GM13976 (cell line): ENCODE data around the gene ZNF556.

Source experiments
- DNase-seq: peaks from one replicate; pipeline ENCODE4 v3.0.0; 2012; ENCODE audit warnings: low spot score
- in situ Hi-C: fragments of 300-500 bp; cut with MboI; formaldehyde crosslinking; loops from one replicate; pipeline ENCODE4 v1.12.0; 2022; ENCODE audit warnings: low sequenced_read_pairs, mixed read lengths, inconsistent platforms; ENCODE audit not compliant: unreplicated experiment
- TF ChIP-seq, protein P1 (sequence below): IDR thresholded peaks from 2 replicates; pipeline ENCODE4 v1.5.1; 2012; ENCODE audit warnings: borderline replicate concordance, mild to moderate bottlenecking; ENCODE audit not compliant: insufficient read depth; ENCODE audit errors: extremely low read depth, missing control alignments, control extremely low read depth

The ZNF556 gene

DNA sequence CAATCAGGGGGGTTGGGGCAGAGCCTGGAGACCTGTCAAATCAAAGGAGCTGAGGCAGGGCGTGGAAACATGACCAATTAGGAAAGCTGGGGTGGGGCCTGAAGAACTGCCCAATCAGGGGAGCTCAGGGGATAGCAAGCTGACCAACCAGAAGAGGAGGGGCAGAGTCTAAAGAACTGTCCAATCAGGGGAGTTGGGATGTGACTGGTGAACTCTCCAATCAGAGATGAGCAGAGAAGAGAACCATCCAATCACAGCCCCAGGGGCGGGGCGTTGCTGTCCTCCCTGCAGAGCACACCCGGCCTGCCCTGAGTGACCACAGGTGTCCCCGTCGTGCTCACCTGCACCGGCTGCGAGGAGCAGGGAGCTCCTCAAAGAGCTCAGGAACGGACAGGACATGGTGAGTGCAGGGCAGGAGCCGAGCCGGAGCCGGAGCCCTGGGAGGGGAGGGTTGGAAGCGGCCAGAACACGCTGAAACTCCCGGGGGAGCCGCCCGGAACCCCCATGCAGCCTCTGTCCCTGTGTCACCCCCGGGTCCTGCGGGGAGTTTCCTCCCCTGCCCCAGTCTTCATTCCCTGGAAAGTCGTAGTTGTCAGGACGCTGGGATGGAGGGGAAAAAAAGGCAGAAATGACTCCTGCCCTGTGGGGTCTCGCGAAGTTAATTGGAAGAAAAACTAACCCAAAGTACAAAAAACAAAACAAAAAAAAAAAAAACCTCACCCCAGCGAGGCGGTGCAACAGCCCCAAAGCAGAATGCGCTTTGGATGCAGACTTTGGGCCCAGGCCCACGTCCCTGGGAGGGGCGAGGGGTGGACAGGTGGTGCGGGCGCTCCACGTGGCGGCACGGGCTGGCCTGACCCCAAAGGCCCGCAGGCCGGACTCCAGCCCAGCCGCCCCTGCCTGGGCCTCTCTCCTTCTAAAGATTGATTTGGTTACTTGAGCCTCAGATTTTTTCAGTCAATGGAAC is at the start of gene ZNF556:
Gene ZNF556, plus strand, starts transcription at position 311 of the 967 bp plus-strand sequence. Its CDS starts 87 bp downstream, at position 398.
- TF ChIP-seq, protein P1, sequence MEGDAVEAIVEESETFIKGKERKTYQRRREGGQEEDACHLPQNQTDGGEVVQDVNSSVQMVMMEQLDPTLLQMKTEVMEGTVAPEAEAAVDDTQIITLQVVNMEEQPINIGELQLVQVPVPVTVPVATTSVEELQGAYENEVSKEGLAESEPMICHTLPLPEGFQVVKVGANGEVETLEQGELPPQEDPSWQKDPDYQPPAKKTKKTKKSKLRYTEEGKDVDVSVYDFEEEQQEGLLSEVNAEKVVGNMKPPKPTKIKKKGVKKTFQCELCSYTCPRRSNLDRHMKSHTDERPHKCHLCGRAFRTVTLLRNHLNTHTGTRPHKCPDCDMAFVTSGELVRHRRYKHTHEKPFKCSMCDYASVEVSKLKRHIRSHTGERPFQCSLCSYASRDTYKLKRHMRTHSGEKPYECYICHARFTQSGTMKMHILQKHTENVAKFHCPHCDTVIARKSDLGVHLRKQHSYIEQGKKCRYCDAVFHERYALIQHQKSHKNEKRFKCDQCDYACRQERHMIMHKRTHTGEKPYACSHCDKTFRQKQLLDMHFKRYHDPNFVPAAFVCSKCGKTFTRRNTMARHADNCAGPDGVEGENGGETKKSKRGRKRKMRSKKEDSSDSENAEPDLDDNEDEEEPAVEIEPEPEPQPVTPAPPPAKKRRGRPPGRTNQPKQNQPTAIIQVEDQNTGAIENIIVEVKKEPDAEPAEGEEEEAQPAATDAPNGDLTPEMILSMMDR: no peak
- DNase-seq: peak; percentile 36
- in situ Hi-C loops: no loop called here

DNA sequence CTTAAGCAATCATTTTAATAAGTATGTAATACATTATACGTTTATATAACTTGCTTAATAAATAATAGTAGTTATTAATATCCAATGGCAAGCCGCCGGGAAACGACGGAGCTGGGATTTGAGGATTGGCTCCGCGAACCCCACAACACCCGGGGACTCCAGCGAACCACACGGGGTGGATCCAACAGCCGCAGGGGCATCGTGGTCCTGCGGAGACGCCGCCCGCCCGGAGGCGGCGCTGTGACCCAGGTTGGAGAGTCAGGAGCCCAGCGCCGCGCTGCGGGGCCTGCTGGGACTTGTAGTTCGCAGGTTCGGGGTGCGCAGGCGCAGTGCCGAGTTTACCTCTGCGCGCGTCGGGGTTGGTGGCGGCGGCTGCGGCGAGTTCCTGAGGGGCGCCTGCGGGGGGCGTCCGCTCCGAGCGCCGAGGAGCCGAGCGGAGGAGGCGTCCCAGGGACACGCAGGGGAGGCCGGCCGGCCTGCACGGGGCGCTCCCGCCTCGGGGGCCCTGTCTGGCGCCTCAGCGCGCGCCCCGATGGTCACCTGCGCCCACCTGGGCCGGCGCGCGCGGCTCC is 47.5 kb upstream of the ZNF556 start, which contains the start of gene ZNF554:
Gene ZNF554, plus strand, starts transcription at position 329 of the 572 bp plus-strand sequence. Its CDS starts 204 bp downstream, at position 533.
- in situ Hi-C loops: no loop called here
- DNase-seq: peak; percentile 97
- TF ChIP-seq, protein P1: peak; percentile 93

DNA sequence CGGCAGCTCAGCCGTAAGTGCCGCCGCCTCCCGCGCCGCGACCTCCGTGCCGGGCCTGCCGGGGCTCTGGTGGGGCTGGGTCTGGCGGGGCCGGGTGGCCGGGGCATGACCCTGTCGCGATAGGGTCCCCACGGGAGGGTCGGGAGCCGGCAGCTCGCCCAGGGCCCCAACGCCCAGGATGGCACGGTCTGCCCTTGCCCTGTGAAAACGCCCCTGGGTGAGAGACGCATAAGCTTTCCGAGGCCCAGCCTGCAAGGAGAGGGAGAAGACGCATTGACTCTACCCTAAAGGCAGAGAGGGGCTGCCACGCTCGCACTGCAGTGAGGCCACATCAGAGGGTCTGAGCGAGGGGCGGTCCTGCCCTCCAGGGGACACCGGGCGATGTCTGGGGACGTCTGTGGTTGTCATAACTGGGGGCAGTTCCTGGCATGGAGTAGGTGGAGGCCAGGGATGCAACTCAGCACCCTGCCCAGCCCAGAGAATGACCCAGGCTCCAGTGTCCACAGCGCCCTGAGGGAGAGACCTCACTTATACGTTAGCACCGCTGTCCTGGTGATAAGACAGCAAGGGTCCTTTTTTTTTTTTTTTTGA is 46.9 kb upstream of the ZNF556 start:
- DNase-seq: peak; percentile 52
- TF ChIP-seq, protein P1: no peak
- in situ Hi-C loops: no loop called here

DNA sequence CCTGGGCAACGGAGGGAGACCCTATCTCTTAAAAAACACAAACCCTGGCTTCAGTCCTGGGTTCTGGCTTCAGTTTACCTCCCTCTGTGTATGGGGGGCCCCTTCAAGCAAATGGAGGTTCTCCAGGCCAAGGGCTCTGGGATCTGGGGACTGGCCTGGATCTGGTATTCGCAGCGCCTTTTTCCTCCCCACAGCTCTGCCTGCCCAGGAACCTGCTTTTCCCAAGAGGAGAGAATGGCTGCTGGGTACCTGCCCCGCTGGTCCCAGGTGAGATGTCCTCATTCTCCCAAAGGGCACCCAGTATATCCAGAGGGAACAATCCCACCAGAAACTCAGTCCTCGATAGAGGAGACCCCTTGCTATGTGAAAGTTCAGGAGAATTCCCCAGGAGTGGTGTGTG is 44.3 kb upstream of the ZNF556 start:
- TF ChIP-seq, protein P1: no peak
- in situ Hi-C loops: no loop called here
- no peak for DNase-seq

DNA sequence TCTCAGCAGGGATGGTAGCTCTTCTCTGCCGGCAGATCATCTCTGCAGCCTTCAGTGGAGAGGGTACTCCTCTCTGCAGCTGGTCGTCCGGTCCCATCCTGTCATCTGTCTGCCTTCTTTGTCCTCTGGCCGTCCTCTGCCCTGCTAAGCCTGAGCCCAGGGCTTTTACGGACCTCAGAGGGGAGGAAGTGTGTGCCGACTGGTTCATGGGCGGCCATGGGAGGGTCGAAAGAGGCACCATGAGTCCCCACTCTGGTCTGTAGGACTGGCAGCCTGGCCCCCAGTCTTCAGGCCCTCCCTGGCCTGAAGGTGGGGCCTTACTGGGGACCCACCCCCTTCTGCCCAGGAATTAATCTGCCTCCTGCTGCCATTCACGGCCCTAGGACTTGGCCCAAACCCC is 43.5 kb upstream of the ZNF556 start:
- in situ Hi-C loops: no loop called here
- TF ChIP-seq, protein P1: no peak
- no peak for DNase-seq

DNA sequence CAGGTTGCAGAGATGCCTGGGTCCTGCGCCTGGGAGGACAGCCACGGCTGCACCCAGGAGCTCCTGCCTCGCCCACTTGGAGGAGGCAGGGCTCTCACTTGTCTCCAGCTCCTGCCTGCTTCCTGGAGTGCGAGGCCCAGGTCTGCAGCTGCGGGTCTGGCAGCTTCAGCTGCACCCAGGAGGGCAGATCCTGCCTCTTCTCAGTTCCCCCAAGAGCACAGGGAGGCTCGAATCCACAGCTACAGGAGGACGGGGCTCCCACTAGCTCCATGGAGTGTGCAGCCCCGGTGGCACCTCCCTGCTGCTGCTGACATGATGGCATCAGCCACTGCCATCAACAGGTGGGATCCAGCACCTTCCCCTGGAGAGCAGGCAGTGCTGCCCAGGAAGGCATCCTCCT is 43.0 kb upstream of the ZNF556 start:
- in situ Hi-C loops: no loop called here
- TF ChIP-seq, protein P1: no peak
- no peak for DNase-seq
